Measurements from ENCODE around the gene DOCK1.

DOCK1 gene

GRCh38 chr10:127259347-127259746, 354.1 kb downstream of the DOCK1 start:
- peaks cover 11 to 26% of the 10 kb centered on the region in 2 donors for H3K36me3 ChIP-seq (ENCODE audit: control insufficient read depth in 2 of 2, insufficient read depth in 2 of 2, low read length in 2 of 2)
- H3K9ac ChIP-seq (ENCODE audit: low read length in 2 of 2): no peak overlapping the region
- H3K27me3 ChIP-seq (ENCODE audit: control insufficient read depth in 1 of 2, insufficient read depth in 2 of 2, low read length in 2 of 2): no peaks in the 10 kb centered on the region
- no peak overlapping the region for H3K27ac ChIP-seq (ENCODE audit: low read length)
- no peaks in the 10 kb centered on the region for H3K9me3 ChIP-seq (ENCODE audit: control insufficient read depth in 2 of 2, low read length in 2 of 2)
- no peak overlapping the region for H3K4me3 ChIP-seq (ENCODE audit: low read length in 2 of 2)
- H3K4me1 ChIP-seq (ENCODE audit: control insufficient read depth, insufficient read depth, low read length): no peaks in the 10 kb centered on the region

GRCh38 chr10:127262606-127263005, 357.4 kb downstream of the DOCK1 start:
- Histone ChIP-seq H3K9ac (ENCODE audit: low read length in 2 of 2) (no peak overlapping the region), H3K36me3 (ENCODE audit: control insufficient read depth in 2 of 2, insufficient read depth in 2 of 2, low read length in 2 of 2) (peaks cover 11 to 21% of the 10 kb centered on the region in 2 donors), H3K4me1 (ENCODE audit: control insufficient read depth, insufficient read depth, low read length) (no peaks in the 10 kb centered on the region), H3K27ac (ENCODE audit: low read length) (no peak overlapping the region), H3K27me3 (ENCODE audit: control insufficient read depth in 1 of 2, insufficient read depth in 2 of 2, low read length in 2 of 2) (no peaks in the 10 kb centered on the region), H3K4me3 (ENCODE audit: low read length in 2 of 2) (no peak overlapping the region), H3K9me3 (ENCODE audit: control insufficient read depth in 2 of 2, low read length in 2 of 2) (no peaks in the 10 kb centered on the region)

- Histone ChIP-seq H3K9me3 (ENCODE audit: control insufficient read depth in 2 of 2, low read length in 2 of 2) (no peaks in the 10 kb centered on the region), H3K4me3 (ENCODE audit: low read length in 2 of 2) (no peak overlapping the region), H3K36me3 (ENCODE audit: control insufficient read depth in 2 of 2, insufficient read depth in 2 of 2, low read length in 2 of 2) (peaks cover 2 to 5% of the 10 kb centered on the region in 2 donors), H3K4me1 (ENCODE audit: control insufficient read depth, insufficient read depth, low read length) (no peaks in the 10 kb centered on the region), H3K27ac (ENCODE audit: low read length) (no peak overlapping the region), H3K9ac (ENCODE audit: low read length in 2 of 2) (no peak overlapping the region), H3K27me3 (ENCODE audit: control insufficient read depth in 1 of 2, insufficient read depth in 2 of 2, low read length in 2 of 2) (no peaks in the 10 kb centered on the region)
These were observed 360.1 kb downstream of the DOCK1 start for GRCh38 chr10:127265288-127265687.

GRCh38 chr10:127266431-127266830, 361.2 kb downstream of the DOCK1 start:
- Histone ChIP-seq H3K36me3 (ENCODE audit: control insufficient read depth in 2 of 2, insufficient read depth in 2 of 2, low read length in 2 of 2) (peaks cover 2 to 3% of the 10 kb centered on the region in 2 donors), H3K4me3 (ENCODE audit: low read length in 2 of 2) (no peak overlapping the region), H3K9ac (ENCODE audit: low read length in 2 of 2) (no peak overlapping the region), H3K27ac (ENCODE audit: low read length) (no peak overlapping the region), H3K4me1 (ENCODE audit: control insufficient read depth, insufficient read depth, low read length) (no peaks in the 10 kb centered on the region), H3K9me3 (ENCODE audit: control insufficient read depth in 2 of 2, low read length in 2 of 2) (no peaks in the 10 kb centered on the region), H3K27me3 (ENCODE audit: control insufficient read depth in 1 of 2, insufficient read depth in 2 of 2, low read length in 2 of 2) (no peaks in the 10 kb centered on the region)

GRCh38 chr10:127267442-127267841, 362.2 kb downstream of the DOCK1 start:
- no peak overlapping the region for H3K9ac ChIP-seq (ENCODE audit: low read length in 2 of 2)
- no peaks in the 10 kb centered on the region for H3K9me3 ChIP-seq (ENCODE audit: control insufficient read depth in 2 of 2, low read length in 2 of 2)
- H3K27ac ChIP-seq (ENCODE audit: low read length): no peak overlapping the region
- no peaks in the 10 kb centered on the region for H3K27me3 ChIP-seq (ENCODE audit: control insufficient read depth in 1 of 2, insufficient read depth in 2 of 2, low read length in 2 of 2)
- H3K4me3 ChIP-seq (ENCODE audit: low read length in 2 of 2): no peak overlapping the region
- peaks cover 2 to 3% of the 10 kb centered on the region in 2 donors for H3K36me3 ChIP-seq (ENCODE audit: control insufficient read depth in 2 of 2, insufficient read depth in 2 of 2, low read length in 2 of 2)
- H3K4me1 ChIP-seq (ENCODE audit: control insufficient read depth, insufficient read depth, low read length): no peaks in the 10 kb centered on the region

GRCh38 chr10:127272076-127272475, 366.8 kb downstream of the DOCK1 start:
- no peaks in the 10 kb centered on the region for H3K27me3 ChIP-seq (ENCODE audit: control insufficient read depth in 1 of 2, insufficient read depth in 2 of 2, low read length in 2 of 2)
- no peaks in the 10 kb centered on the region for H3K36me3 ChIP-seq (ENCODE audit: control insufficient read depth in 2 of 2, insufficient read depth in 2 of 2, low read length in 2 of 2)
- no peak overlapping the region for H3K9ac ChIP-seq (ENCODE audit: low read length in 2 of 2)
- H3K9me3 ChIP-seq (ENCODE audit: control insufficient read depth in 2 of 2, low read length in 2 of 2): no peaks in the 10 kb centered on the region
- no peak overlapping the region for H3K4me3 ChIP-seq (ENCODE audit: low read length in 2 of 2)
- no peak overlapping the region for H3K27ac ChIP-seq (ENCODE audit: low read length)
- no peaks in the 10 kb centered on the region for H3K4me1 ChIP-seq (ENCODE audit: control insufficient read depth, insufficient read depth, low read length)

- Histone ChIP-seq H3K4me1 (ENCODE audit: control insufficient read depth, insufficient read depth, low read length) (no peaks in the 10 kb centered on the region), H3K9me3 (ENCODE audit: control insufficient read depth in 2 of 2, low read length in 2 of 2) (no peaks in the 10 kb centered on the region), H3K27ac (ENCODE audit: low read length) (no peak overlapping the region), H3K4me3 (ENCODE audit: low read length in 2 of 2) (no peak overlapping the region), H3K36me3 (ENCODE audit: control insufficient read depth in 2 of 2, insufficient read depth in 2 of 2, low read length in 2 of 2) (peaks cover 0 to 4% of the 10 kb centered on the region in 2 donors), H3K27me3 (ENCODE audit: control insufficient read depth in 1 of 2, insufficient read depth in 2 of 2, low read length in 2 of 2) (no peaks in the 10 kb centered on the region), H3K9ac (ENCODE audit: low read length in 2 of 2) (no peak overlapping the region)
These were observed 370.0 kb downstream of the DOCK1 start for GRCh38 chr10:127275272-127275671.

GRCh38 chr10:127275793-127276450, 370.7 kb downstream of the DOCK1 start:
- H3K9ac ChIP-seq (ENCODE audit: low read length in 2 of 2): no peak overlapping the region
- H3K27me3 ChIP-seq (ENCODE audit: control insufficient read depth in 1 of 2, insufficient read depth in 2 of 2, low read length in 2 of 2): no peaks in the 10 kb centered on the region
- H3K9me3 ChIP-seq (ENCODE audit: control insufficient read depth in 2 of 2, low read length in 2 of 2): no peaks in the 10 kb centered on the region
- no peak overlapping the region for H3K4me3 ChIP-seq (ENCODE audit: low read length in 2 of 2)
- no peaks in the 10 kb centered on the region for H3K4me1 ChIP-seq (ENCODE audit: control insufficient read depth, insufficient read depth, low read length)
- H3K36me3 ChIP-seq (ENCODE audit: control insufficient read depth in 2 of 2, insufficient read depth in 2 of 2, low read length in 2 of 2): peaks cover 0 to 4% of the 10 kb centered on the region in 2 donors
- H3K27ac ChIP-seq (ENCODE audit: low read length): no peak overlapping the region

- H3K27ac ChIP-seq (ENCODE audit: low read length): no peak overlapping the region
- peaks cover 0 to 4% of the 10 kb centered on the region in 2 donors for H3K36me3 ChIP-seq (ENCODE audit: control insufficient read depth in 2 of 2, insufficient read depth in 2 of 2, low read length in 2 of 2)
- H3K9me3 ChIP-seq (ENCODE audit: control insufficient read depth in 2 of 2, low read length in 2 of 2): no peaks in the 10 kb centered on the region
- H3K4me1 ChIP-seq (ENCODE audit: control insufficient read depth, insufficient read depth, low read length): no peaks in the 10 kb centered on the region
- H3K9ac ChIP-seq (ENCODE audit: low read length in 2 of 2): no peak overlapping the region
- no peak overlapping the region for H3K4me3 ChIP-seq (ENCODE audit: low read length in 2 of 2)
- no peaks in the 10 kb centered on the region for H3K27me3 ChIP-seq (ENCODE audit: control insufficient read depth in 1 of 2, insufficient read depth in 2 of 2, low read length in 2 of 2)
These were observed 371.7 kb downstream of the DOCK1 start for GRCh38 chr10:127276794-127277462.

GRCh38 chr10:127278001-127278400, 372.8 kb downstream of the DOCK1 start:
- Histone ChIP-seq H3K36me3 (ENCODE audit: control insufficient read depth in 2 of 2, insufficient read depth in 2 of 2, low read length in 2 of 2) (peaks cover 0 to 4% of the 10 kb centered on the region in 2 donors), H3K27ac (ENCODE audit: low read length) (no peak overlapping the region), H3K27me3 (ENCODE audit: control insufficient read depth in 1 of 2, insufficient read depth in 2 of 2, low read length in 2 of 2) (no peaks in the 10 kb centered on the region), H3K4me3 (ENCODE audit: low read length in 2 of 2) (no peak overlapping the region), H3K9me3 (ENCODE audit: control insufficient read depth in 2 of 2, low read length in 2 of 2) (peaks cover 0 to 5% of the 10 kb centered on the region in 2 donors), H3K4me1 (ENCODE audit: control insufficient read depth, insufficient read depth, low read length) (no peaks in the 10 kb centered on the region), H3K9ac (ENCODE audit: low read length in 2 of 2) (no peak overlapping the region)

- H3K36me3 ChIP-seq (ENCODE audit: control insufficient read depth in 2 of 2, insufficient read depth in 2 of 2, low read length in 2 of 2): peaks cover 0 to 4% of the 10 kb centered on the region in 2 donors
- no peak overlapping the region for H3K27ac ChIP-seq (ENCODE audit: low read length)
- H3K4me3 ChIP-seq (ENCODE audit: low read length in 2 of 2): no peak overlapping the region
- no peaks in the 10 kb centered on the region for H3K4me1 ChIP-seq (ENCODE audit: control insufficient read depth, insufficient read depth, low read length)
- H3K9me3 ChIP-seq (ENCODE audit: control insufficient read depth in 2 of 2, low read length in 2 of 2): peaks cover 0 to 5% of the 10 kb centered on the region in 2 donors
- H3K9ac ChIP-seq (ENCODE audit: low read length in 2 of 2): no peak overlapping the region
- H3K27me3 ChIP-seq (ENCODE audit: control insufficient read depth in 1 of 2, insufficient read depth in 2 of 2, low read length in 2 of 2): no peaks in the 10 kb centered on the region
These were observed 374.1 kb downstream of the DOCK1 start for GRCh38 chr10:127279334-127279774.
